Type B pancreatic cell (in vitro differentiated cells): ENCODE data around the gene RAB3IL1. TPM values are rescaled to one million over a fixed set of nuclear protein-coding genes. Genes with fewer than 3 reads are reported as not detected.

Source experiments
- DNase-seq: peaks from one replicate; pipeline ENCODE4 v3.0.0; 2021; ENCODE audit warnings: mixed read lengths; ENCODE audit not compliant: unreplicated experiment; ENCODE audit errors: extremely low spot score
- H3K27ac Mint-ChIP-seq: 2 replicates; pipeline ENCODE4 v1.8.0; 2021; ENCODE audit warnings: mild to moderate bottlenecking, mixed read lengths
- H3K27me3 Mint-ChIP-seq: 2 replicates; pipeline ENCODE4 v1.8.0; 2021; ENCODE audit warnings: mixed read lengths
- H3K36me3 Mint-ChIP-seq: 2 replicates; pipeline ENCODE4 v1.8.0; 2021; ENCODE audit warnings: mixed read lengths
- H3K4me1 Mint-ChIP-seq: one replicate; pipeline ENCODE4 v1.8.0; 2021; ENCODE audit warnings: mixed read lengths; ENCODE audit not compliant: unreplicated experiment
- H3K4me3 Mint-ChIP-seq: 2 replicates; pipeline ENCODE4 v1.8.0; 2021; ENCODE audit warnings: mild to moderate bottlenecking, mixed read lengths
- H3K9me3 Mint-ChIP-seq: 2 replicates; pipeline ENCODE4 v1.8.0; 2021; ENCODE audit warnings: mixed read lengths
- CTCF ChIP-seq: fragments of 200-600 bp; sonication (generic); conservative IDR thresholded peaks from 2 replicates; pipeline ENCODE4 v1.5.0; 2021; ENCODE audit warnings: antibody characterized with exemption, mild to moderate bottlenecking
- total RNA-seq: library from RNA; stranded (reverse); gene quantifications from 2 replicates; pipeline ENCODE4 v1.2.1, GENCODE V29; 2021; ENCODE audit warnings: low replicate concordance

RAB3IL1 gene
- total RNA-seq, 1 donor from 2014 or later, result 16.6 TPM

GRCh38 chr11:61879152-61879551 lies 38.2 kb downstream of the RAB3IL1 start:
- TF ChIP-seq CTCF, result no peak
- no peaks in the 10 kb centered on the region for H3K27me3 Mint-ChIP-seq
- DNase-seq, result no peak
- no peak overlapping the region for H3K27ac Mint-ChIP-seq
- H3K9me3 Mint-ChIP-seq, result no peaks in the 10 kb centered on the region
- no peaks in the 10 kb centered on the region for H3K36me3 Mint-ChIP-seq
- H3K4me1 Mint-ChIP-seq, result peaks cover 8% of the 10 kb centered on the region
- no peak overlapping the region for H3K4me3 Mint-ChIP-seq

GRCh38 chr11:61875698-61876097 lies 41.7 kb downstream of the RAB3IL1 start:
- TF ChIP-seq CTCF, result no peak
- Mint-ChIP-seq H3K9me3 (no peaks in the 10 kb centered on the region), H3K4me3 (no peak overlapping the region), H3K36me3 (no peaks in the 10 kb centered on the region), H3K27ac (no peak overlapping the region), H3K27me3 (peaks cover 4% of the 10 kb centered on the region), H3K4me1 (peaks cover 16% of the 10 kb centered on the region)
- no peak for DNase-seq

DNA sequence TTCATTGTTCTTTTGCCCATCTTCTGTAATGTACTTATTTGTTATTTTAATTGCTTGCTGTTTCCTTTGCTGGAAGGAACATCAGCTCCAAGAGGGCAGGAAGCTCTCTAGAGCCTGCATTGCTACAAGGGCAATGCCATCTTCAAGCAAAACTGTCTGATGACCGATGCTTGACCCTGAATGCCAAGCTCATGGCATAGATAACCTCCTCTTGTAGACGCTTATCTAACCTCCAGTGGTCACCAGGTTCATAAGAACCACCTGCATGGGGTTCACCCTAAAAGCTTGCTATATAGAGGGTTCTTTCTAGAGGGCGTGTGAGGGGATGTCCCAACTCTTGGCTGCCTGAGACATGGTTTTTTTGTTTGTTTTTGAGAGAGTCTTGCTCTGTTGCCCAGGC lies 42.5 kb downstream of the RAB3IL1 start:
- TF ChIP-seq CTCF, result no peak
- Mint-ChIP-seq H3K27ac (no peak overlapping the region), H3K9me3 (no peaks in the 10 kb centered on the region), H3K36me3 (no peaks in the 10 kb centered on the region), H3K4me3 (no peak overlapping the region), H3K27me3 (peaks cover 4% of the 10 kb centered on the region), H3K4me1 (peaks cover 9% of the 10 kb centered on the region)
- no peak for DNase-seq

GRCh38 chr11:61874377-61874809 lies 43.0 kb downstream of the RAB3IL1 start:
- H3K9me3 Mint-ChIP-seq, result no peaks in the 10 kb centered on the region
- H3K4me3 Mint-ChIP-seq, result no peak overlapping the region
- no peak overlapping the region for H3K27ac Mint-ChIP-seq
- no peak for TF ChIP-seq CTCF
- peaks cover 4% of the 10 kb centered on the region for H3K27me3 Mint-ChIP-seq
- no peak for DNase-seq
- no peaks in the 10 kb centered on the region for H3K36me3 Mint-ChIP-seq
- peaks cover 12% of the 10 kb centered on the region for H3K4me1 Mint-ChIP-seq

DNA sequence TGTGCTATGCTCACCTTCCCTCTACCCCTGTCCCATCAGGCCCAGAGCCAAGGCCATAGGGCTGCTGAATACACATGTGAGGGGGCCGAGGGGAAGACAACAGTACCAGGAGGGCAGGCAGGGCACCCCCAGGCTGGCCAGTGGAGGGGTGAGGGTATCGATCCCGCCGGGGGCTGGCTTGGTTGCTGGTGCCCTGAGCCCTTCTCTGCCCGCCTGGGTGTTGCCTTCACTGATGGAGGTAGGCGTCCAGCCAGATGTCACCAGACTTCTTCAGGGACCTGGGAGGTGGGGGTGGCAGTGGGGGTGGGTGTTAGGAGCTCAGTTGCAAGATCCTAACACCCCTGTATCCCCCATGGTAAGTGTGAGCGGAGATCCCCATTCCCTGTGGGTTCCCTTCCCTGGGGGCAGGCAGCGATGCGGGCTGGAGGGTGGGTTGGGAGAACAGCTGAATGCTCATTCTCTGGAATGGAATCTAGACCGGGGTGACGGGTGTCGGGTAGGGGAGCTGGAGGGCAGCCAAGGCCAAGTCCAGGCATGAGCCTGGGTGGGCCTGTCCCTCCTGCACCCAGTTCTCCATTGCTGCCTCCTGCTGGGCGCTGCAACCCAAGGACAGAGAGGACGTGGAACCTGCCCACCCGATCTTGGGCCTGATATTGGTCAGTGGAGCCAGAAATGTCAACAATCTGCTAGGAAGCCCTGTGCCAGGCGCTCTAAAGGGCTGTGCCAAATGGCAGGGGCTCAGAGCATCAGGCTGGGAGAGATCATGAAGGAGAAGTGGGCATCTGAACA lies 43.6 kb downstream of the RAB3IL1 start:
- no peak for TF ChIP-seq CTCF
- H3K36me3 Mint-ChIP-seq, result no peaks in the 10 kb centered on the region
- no peak overlapping the region for H3K4me3 Mint-ChIP-seq
- peaks cover 4% of the 10 kb centered on the region for H3K27me3 Mint-ChIP-seq
- H3K9me3 Mint-ChIP-seq, result no peaks in the 10 kb centered on the region
- peaks cover 13% of the 10 kb centered on the region for H3K4me1 Mint-ChIP-seq
- DNase-seq, result no peak
- H3K27ac Mint-ChIP-seq, result no peak overlapping the region
